TTC549 (cell line): ENCODE data around the gene PNPLA4.

Experiments used
- FAIRE-seq: peaks from 2 replicates; lab custom pipeline; 2012; peaks lifted over from hg19 to GRCh38; lab: Jason Lieb, UNC

The PNPLA4 gene

DNA sequence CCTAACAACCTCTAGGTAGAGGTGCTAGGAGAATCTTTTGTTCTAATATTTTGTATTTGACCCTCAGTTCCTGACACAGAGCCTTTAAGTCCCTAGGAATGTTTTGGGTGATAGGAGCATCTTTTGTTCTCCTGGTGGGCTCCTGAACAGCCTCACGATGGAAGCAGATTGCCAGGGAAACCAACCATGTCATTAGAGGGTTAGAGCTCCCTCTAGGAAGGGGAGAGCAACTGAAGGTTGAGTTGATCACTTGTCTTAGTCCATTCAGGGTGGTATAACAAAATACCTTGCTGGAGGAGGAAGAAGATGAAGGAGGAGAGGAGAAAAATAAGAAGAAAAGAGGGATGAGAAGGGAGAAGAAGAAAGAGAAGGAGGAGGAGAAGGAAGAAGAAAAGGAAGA lies 75.0 kb downstream of the PNPLA4 start:
- FAIRE-seq, result no peak
